Tongue (tissue), 1 donor: Measurements from ENCODE around the gene SLC38A2. TPM values are rescaled to one million over a fixed set of nuclear protein-coding genes. Genes with fewer than 3 reads are reported as not detected.

Experiments used
- total RNA-seq: library from RNA; depleted of rRNA; stranded (reverse); fragments of >200 nt; gene quantifications from one replicate; pipeline ENCODE4 v1.2.3, GENCODE V29; 2014

Gene SLC38A2
- total RNA-seq, 1 donor from 2014 or later: 374 TPM

Other genes with a start within 250 kb of the SLC38A2 start
- 154 TPM for gene SLC38A1, start 103.7 kb downstream of the SLC38A2 start, total RNA-seq